Left cardiac atrium (tissue), 4 donors: Measurements from ENCODE around the gene TMBIM4. TPM values are rescaled to one million over a fixed set of nuclear protein-coding genes. Genes with fewer than 3 reads are reported as not detected.
A peak's percentile ranks its signal among the peaks of the same experiment; 100 is the strongest.

Source experiments
- ATAC-seq, 2 donors: fragments of 200-7000 bp; cut with Tn5 transposase; one replicate each; pipeline ENCODE4 v1.9.1; 2020; ENCODE audit warnings: mild to moderate bottlenecking in 2 of 2, moderate library complexity in 2 of 2
- DNase-seq: peaks from one replicate; pipeline ENCODE4 v3.0.0-alpha.2; 2020
- intact Hi-C, 2 donors: fragments of 100-400 bp; cut with DNase I; formaldehyde crosslinking; loops; one replicate each; pipeline versions ENCODE4 v1.14.1 to v1.15.1; 2022 to 2023
- total RNA-seq, 2 donors: library from RNA; stranded (reverse); fragmentation: NEBNext Ultra II Directional; extraction: Animal tissue kit (Norgen Biotek cat#: 25700); gene quantifications; one replicate each; pipeline ENCODE4 v1.2.1, GENCODE V29; 2021
- donor health status: DM: no; HTN: yes; CAD: no.
- donor health status: DM: no; HTN: yes; CAD: no; lungs with severe emphysema.
- donor health status: DM: yes; HTN: yes; CAD: no.
- donor health status: Dilated cardiomyopathy.

The TMBIM4 gene
- total RNA-seq, 2 donors from 2014 or later, result 92.2 to 101 TPM

- no peak for ATAC-seq
These were observed 51.4 kb downstream of the TMBIM4 start for GRCh38 chr12:66118240-66118891.

GRCh38 chr12:66117242-66117641, 52.6 kb downstream of the TMBIM4 start:
- intact Hi-C loops, result no loop called here
- DNase-seq, result no peak
- ATAC-seq, result no peak

More at GRCh38 chr12:66118240-66118891, 51.4 kb downstream of the TMBIM4 start:
- no peak for DNase-seq
- intact Hi-C loops, result no loop called here

GRCh38 chr12:66115071-66115600, 54.7 kb downstream of the TMBIM4 start:
- DNase-seq (no peak), ATAC-seq (no peak)
- intact Hi-C loops, result no loop called here

- ATAC-seq (no peak), DNase-seq (no peak)
- intact Hi-C loops, result no loop called here
These were observed 56.3 kb downstream of the TMBIM4 start for GRCh38 chr12:66113471-66113870.

GRCh38 chr12:66111605-66112004, 58.2 kb downstream of the TMBIM4 start:
- DNase-seq (no peak), ATAC-seq (no peak)
- intact Hi-C loops, result no loop called here

- DNase-seq (no peak), ATAC-seq (no peak)
- intact Hi-C loops, result no loop called here
These were observed 60.7 kb downstream of the TMBIM4 start for GRCh38 chr12:66109056-66109455.

GRCh38 chr12:66108386-66108785, 61.4 kb downstream of the TMBIM4 start:
- DNase-seq (no peak), ATAC-seq (no peak)
- intact Hi-C loops, result no loop called here

GRCh38 chr12:66107451-66107915, 62.3 kb downstream of the TMBIM4 start:
- peak; percentile 87 to 92 for ATAC-seq
- intact Hi-C loops, result no loop called here
- peak; percentile 32 for DNase-seq

GRCh38 chr12:66103016-66103913, 66.5 kb downstream of the TMBIM4 start:
- ATAC-seq (no peak), DNase-seq (no peak)
- intact Hi-C loops, result no loop called here

GRCh38 chr12:66092559-66093269, 77.1 kb downstream of the TMBIM4 start:
- ATAC-seq (peak in 1 of 2 donors; percentile 47), DNase-seq (no peak)
- intact Hi-C loops, result no loop called here

GRCh38 chr12:66090157-66090556, 79.6 kb downstream of the TMBIM4 start:
- intact Hi-C loops, result no loop called here
- DNase-seq (no peak), ATAC-seq (no peak)

GRCh38 chr12:66087365-66087943, 82.3 kb downstream of the TMBIM4 start:
- intact Hi-C loops, result loop anchor here in 1 of 2 donors (2.0 to 10.0 kb wide), 3 partner anchors 103 to 1193 kb away; no protein-coding TSS in a partner anchor

GRCh38 chr12:66085998-66086397, 83.8 kb downstream of the TMBIM4 start:
- no peak for DNase-seq
- no peak for ATAC-seq
- intact Hi-C loops, result loop anchor here in 1 of 2 donors (2.0 to 10.0 kb wide), 3 partner anchors 101 to 1191 kb away; no protein-coding TSS in a partner anchor

More at GRCh38 chr12:66087365-66087943, 82.3 kb downstream of the TMBIM4 start:
- ATAC-seq, result peak; percentile 63 to 65
- DNase-seq, result peak; percentile 55

Other genes with a start within 250 kb of the TMBIM4 start
- 10 to 100 TPM; 14.9 to 21.0 TPM for gene LLPH, start 39.2 kb downstream of the TMBIM4 start, total RNA-seq
- 10 to 100 TPM; 11.9 to 16.7 TPM for gene IRAK3, start 19.2 kb upstream of the TMBIM4 start, total RNA-seq
- gene HELB, start 132.5 kb upstream of the TMBIM4 start, total RNA-seq, result 1 to 10 TPM; 1.4 to 2.2 TPM